ENCODE results near the gene OR2B2.

DNA sequence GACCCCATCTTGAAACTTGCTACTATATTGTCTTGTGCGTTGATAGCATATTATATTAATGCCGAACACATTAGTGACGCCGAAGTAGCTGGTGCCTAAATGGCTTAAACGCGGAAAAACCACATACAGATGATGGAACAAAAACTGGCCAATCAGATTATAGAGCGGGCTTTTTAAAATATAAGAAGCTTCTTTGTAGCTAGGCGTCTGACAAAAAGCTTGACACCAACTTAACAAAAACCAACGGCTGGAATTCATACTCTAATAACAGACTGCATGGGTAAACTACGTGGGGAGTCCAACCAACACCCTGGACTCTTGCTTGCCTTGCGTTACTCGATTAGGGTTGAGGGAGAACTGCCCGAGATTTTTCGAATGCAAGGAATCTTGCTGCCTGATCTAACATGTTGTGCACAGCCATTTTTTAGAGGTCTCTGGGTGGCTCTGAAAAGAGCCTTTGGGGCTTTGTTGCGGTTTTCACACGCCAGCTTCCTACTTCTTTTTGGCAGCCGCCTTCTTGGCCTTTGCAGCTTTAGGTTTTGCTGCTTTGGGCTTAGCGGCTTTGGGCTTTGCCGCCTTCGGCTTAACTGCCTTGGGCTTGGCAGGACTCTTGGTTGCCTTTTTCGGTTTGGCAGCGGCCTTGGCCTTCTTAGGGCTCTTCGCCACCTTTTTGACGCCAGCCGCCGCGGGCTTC is 45.7 kb downstream of the OR2B2 start:
- TF ChIP-seq POLR2A (IDR thresholded peaks at IDR 0.05; ENCODE audit: extremely low read depth, insufficient read length) (peak; percentile 62), MYC (IDR thresholded peaks at IDR 0.05; ENCODE audit: low read depth, low read length) (no peak; the same call in 1 of the 2 replicates)
- TF ChIP-seq, protein P1, sequence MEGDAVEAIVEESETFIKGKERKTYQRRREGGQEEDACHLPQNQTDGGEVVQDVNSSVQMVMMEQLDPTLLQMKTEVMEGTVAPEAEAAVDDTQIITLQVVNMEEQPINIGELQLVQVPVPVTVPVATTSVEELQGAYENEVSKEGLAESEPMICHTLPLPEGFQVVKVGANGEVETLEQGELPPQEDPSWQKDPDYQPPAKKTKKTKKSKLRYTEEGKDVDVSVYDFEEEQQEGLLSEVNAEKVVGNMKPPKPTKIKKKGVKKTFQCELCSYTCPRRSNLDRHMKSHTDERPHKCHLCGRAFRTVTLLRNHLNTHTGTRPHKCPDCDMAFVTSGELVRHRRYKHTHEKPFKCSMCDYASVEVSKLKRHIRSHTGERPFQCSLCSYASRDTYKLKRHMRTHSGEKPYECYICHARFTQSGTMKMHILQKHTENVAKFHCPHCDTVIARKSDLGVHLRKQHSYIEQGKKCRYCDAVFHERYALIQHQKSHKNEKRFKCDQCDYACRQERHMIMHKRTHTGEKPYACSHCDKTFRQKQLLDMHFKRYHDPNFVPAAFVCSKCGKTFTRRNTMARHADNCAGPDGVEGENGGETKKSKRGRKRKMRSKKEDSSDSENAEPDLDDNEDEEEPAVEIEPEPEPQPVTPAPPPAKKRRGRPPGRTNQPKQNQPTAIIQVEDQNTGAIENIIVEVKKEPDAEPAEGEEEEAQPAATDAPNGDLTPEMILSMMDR (IDR thresholded peaks at IDR 0.05; ENCODE audit: low read depth, low read length): no peak
- TF ChIP-seq, protein P2, sequence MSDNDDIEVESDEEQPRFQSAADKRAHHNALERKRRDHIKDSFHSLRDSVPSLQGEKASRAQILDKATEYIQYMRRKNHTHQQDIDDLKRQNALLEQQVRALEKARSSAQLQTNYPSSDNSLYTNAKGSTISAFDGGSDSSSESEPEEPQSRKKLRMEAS (IDR thresholded peaks at IDR 0.05; ENCODE audit: low read depth, low read length): no peak

Data from NB4 (cell line).